ENCODE measurements around the gene CFAP20DC.

GRCh38 chr3:58999134-58999773 is 50.6 kb downstream of the CFAP20DC start:
- no peak for TF ChIP-seq HNF4G (IDR thresholded peaks at IDR 0.05)
- no peak for TF ChIP-seq ATF3 (IDR thresholded peaks at IDR 0.05)
- no peak for TF ChIP-seq SP1 (IDR thresholded peaks at IDR 0.05)
- no peak for TF ChIP-seq CTCF (IDR thresholded peaks at IDR 0.05; ENCODE audit: low read depth, low read length, missing input control)
- no peak for TF ChIP-seq ZBTB33 (IDR thresholded peaks at IDR 0.05)
- no peak for TF ChIP-seq REST (IDR thresholded peaks at IDR 0.05)
- no peak for TF ChIP-seq TAF1 (conservative IDR thresholded peaks at IDR 0.05)
- no peak for TF ChIP-seq EGR1 (IDR thresholded peaks at IDR 0.05; ENCODE audit: low read depth in 2 of 2)
- no peak for TF ChIP-seq FOXA2 (IDR thresholded peaks at IDR 0.05)
- no peak for TF ChIP-seq RXRA (IDR thresholded peaks at IDR 0.05)
- TF ChIP-seq RAD21 (IDR thresholded peaks at IDR 0.05) = no peak
- TF ChIP-seq GABPA (IDR thresholded peaks at IDR 0.05 in 1 of 2, conservative IDR thresholded peaks at IDR 0.05 in 1 of 2) = no peak
